Naive thymus-derived CD8-positive, alpha-beta T cell (primary cell): ENCODE measurements around the gene RNF40. TPM values are rescaled to one million over a fixed set of nuclear protein-coding genes. Genes with fewer than 3 reads are reported as not detected.
"Not testable (repeated sequence)": the region's sequence is repeated elsewhere in the genome, so short reads cannot be mapped to it uniquely, and the experiment has no call there.

Experiments
- ATAC-seq, 2 donors: fragments of 150-1000 bp; cut with Tn5 transposase in 1 of 2; sonication (Bioruptor Pico), chemical (Tn5 transposase) in 1 of 2; 1 replicate in 1 of 2; 2 replicates in 1 of 2; pipeline ENCODE4 v1.10.0; 2021; ENCODE audit warnings: mild to moderate bottlenecking in 2 of 2, moderate library complexity in 2 of 2
- POLR2A ChIA-PET: fragments of 350-600 bp; sonication (Branson Sonifier 250); formaldehyde crosslinking; loops from one replicate; lab custom pipeline; 2021; ENCODE audit warnings: antibody characterized with exemption; lab: Charles Lee
- DNase-seq, 10 donors: peaks; one replicate each; pipeline versions ENCODE4 v3.0.0 to v3.0.0-alpha.2; 2020 to 2022
- H3K27ac Mint-ChIP-seq, 10 donors: one replicate each; pipeline ENCODE4 v1.8.0; 2020 to 2022; ENCODE audit warnings: mild to moderate bottlenecking in 10 of 10, mixed read lengths in 10 of 10, moderate library complexity in 4 of 10, inconsistent platforms in 1 of 10
- H3K27me3 Mint-ChIP-seq, 5 donors: one replicate each; pipeline ENCODE4 v1.8.0; 2021 to 2022; ENCODE audit warnings: mixed read lengths in 5 of 5
- H3K36me3 Mint-ChIP-seq, 3 donors: one replicate each; pipeline ENCODE4 v1.8.0; 2020 to 2022; ENCODE audit warnings: mixed read lengths in 3 of 3, mild to moderate bottlenecking in 2 of 3, inconsistent platforms in 1 of 3
- H3K4me1 Mint-ChIP-seq, 4 donors: one replicate each; pipeline ENCODE4 v1.8.0; 2021 to 2022; ENCODE audit warnings: mixed read lengths in 4 of 4
- H3K4me3 Mint-ChIP-seq, 10 donors: one replicate each; pipeline ENCODE4 v1.8.0; 2020 to 2022; ENCODE audit warnings: mild to moderate bottlenecking in 10 of 10, mixed read lengths in 10 of 10, moderate library complexity in 6 of 10, inconsistent platforms in 1 of 10
- H3K9me3 Mint-ChIP-seq, 9 donors: one replicate each; pipeline ENCODE4 v1.8.0; 2020 to 2022; ENCODE audit warnings: mixed read lengths in 9 of 9, mild to moderate bottlenecking in 3 of 9, inconsistent platforms in 1 of 9, moderate library complexity in 1 of 9
- polyA plus RNA-seq, 3 donors: library from polyadenylated mRNA; unstranded; fragments of 300-500 nt; fragmentation: Illumina TruSeq; gene quantifications; one replicate each; pipeline ENCODE4 v1.2.3, GENCODE V29; 2021
- total RNA-seq, 8 experiments: library from RNA in 2 of 8; stranded (reverse) in 2 of 8; gene quantifications; one replicate each; pipeline ENCODE4 v1.2.3 and lab custom pipeline; 2021 to 2026

Gene RNF40
- total and polyA plus RNA-seq, 5 experiments from 2014 or later: 24.4 to 114 (median 52.4) TPM

DNA sequence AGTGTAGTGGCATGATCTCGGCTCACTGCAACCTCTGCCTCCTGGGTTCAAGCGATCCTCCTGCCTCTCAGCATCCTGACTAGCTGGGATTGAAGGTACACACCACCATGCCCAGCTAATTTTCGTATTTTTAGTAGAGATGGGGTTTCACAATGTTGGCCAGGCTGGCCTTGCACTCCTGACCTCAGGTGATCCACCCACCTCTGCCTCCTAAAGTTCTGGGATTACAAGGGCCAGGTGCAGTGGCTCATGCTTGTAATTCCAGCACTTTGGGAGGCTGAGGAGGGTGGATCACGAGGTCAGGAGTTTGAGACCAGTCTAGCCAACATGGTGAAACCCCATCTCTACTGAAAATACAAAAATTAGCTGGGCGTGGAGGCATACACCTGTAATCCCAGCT is 47.6 kb downstream of the RNF40 start:
- not testable (repeated sequence) for DNase-seq, H3K9me3 Mint-ChIP-seq, H3K27ac Mint-ChIP-seq, H3K4me3 Mint-ChIP-seq, ATAC-seq, H3K36me3 Mint-ChIP-seq, H3K27me3 Mint-ChIP-seq
- peaks cover 17 to 34% (median 30%) of the 10 kb centered on the region in 4 donors for H3K4me1 Mint-ChIP-seq
- POLR2A ChIA-PET: interaction anchor here (0.6 kb wide), 1 partner anchor 260 kb away, joined by 4 read pairs; no protein-coding TSS in a partner anchor

DNA sequence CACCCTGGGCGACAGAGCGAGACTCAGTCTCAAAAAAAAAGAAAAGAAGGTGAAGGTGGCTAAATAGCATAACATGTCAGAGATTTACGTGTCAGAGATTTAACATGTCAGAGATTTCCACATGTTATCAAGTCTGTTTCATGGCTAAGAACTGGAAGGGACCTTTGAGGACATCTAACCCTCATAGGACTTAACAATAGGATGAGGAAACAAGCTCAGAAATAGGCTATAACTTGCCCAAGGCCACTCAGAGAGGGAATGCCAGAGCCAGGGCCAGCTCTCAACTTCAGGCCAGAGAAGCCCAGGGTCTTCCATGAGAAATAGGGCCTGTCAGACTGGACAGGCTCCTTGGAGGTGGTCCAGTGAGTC is 51.7 kb downstream of the RNF40 start:
- Mint-ChIP-seq H3K4me3 (peak overlapping the region; percentile 77 to 88 (median 84)), H3K4me1 (peaks cover 8 to 17% (median 14%) of the 10 kb centered on the region in 4 donors), H3K36me3 (no peaks in the 10 kb centered on the region), H3K27ac (peak overlapping the region; percentile 80 to 95 (median 92)), H3K27me3 (peaks cover 0 to 2% (median 0%) of the 10 kb centered on the region in 5 donors), H3K9me3 (no peaks in the 10 kb centered on the region)
- POLR2A ChIA-PET: interaction anchor here (0.5 to 3.2 kb wide), 12 partner anchors 8 to 440 kb away, joined by 3 to 31 read pairs (median 4); partner anchors contain the start of genes PHKG2 and ZNF668
- peak in 1 of 2 donors; percentile 19 for ATAC-seq
- no peak for DNase-seq

GRCh38 chr16:30816769-30817168 is 54.6 kb downstream of the RNF40 start:
- POLR2A ChIA-PET: interaction anchor here (0.6 to 0.9 kb wide), 3 partner anchors 54 to 84 kb away, joined by 3 read pairs; no protein-coding TSS in a partner anchor
- peaks cover 6 to 17% (median 14%) of the 10 kb centered on the region in 4 donors for H3K4me1 Mint-ChIP-seq
- ATAC-seq (no peak), DNase-seq (no peak)
- no peaks in the 10 kb centered on the region for H3K36me3 Mint-ChIP-seq
- H3K27me3 Mint-ChIP-seq: no peaks in the 10 kb centered on the region
- no peaks in the 10 kb centered on the region for H3K9me3 Mint-ChIP-seq
- no peak overlapping the region for H3K4me3 Mint-ChIP-seq
- peak overlapping the region in 2 of 10 donors; percentile 15 to 29 for H3K27ac Mint-ChIP-seq

DNA sequence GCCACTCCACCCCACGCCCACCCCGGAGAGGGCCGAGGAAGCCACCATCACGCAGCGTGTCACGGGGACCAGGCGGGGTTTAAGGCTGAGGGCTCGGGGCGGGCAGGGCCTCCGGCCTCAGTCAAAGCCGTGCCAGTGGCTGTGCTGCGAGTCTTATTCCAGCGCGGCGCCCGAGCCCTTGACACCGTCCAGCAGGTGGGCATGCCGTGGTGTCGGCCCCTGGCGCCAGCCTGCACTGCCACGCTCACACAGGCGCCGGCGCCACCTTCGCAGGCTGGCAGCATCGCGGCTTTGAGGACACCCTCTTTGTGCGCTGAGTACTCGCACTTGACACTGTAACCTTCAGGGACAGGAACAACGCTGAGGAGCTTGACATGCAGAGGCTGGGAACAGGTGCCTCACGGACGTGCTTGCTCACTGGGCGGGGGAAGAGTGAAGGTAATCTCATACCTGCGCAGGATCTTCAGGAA is 58.9 kb downstream of the RNF40 start:
- Mint-ChIP-seq H3K9me3 (no peaks in the 10 kb centered on the region), H3K4me3 (no peak overlapping the region), H3K27me3 (peaks cover 0 to 2% (median 0%) of the 10 kb centered on the region in 5 donors), H3K4me1 (no peaks in the 10 kb centered on the region), H3K36me3 (no peaks in the 10 kb centered on the region), H3K27ac (no peak overlapping the region)
- ATAC-seq (no peak), DNase-seq (peak in 1 of 10 donors; percentile 22)
- POLR2A ChIA-PET: no interaction called here

DNA sequence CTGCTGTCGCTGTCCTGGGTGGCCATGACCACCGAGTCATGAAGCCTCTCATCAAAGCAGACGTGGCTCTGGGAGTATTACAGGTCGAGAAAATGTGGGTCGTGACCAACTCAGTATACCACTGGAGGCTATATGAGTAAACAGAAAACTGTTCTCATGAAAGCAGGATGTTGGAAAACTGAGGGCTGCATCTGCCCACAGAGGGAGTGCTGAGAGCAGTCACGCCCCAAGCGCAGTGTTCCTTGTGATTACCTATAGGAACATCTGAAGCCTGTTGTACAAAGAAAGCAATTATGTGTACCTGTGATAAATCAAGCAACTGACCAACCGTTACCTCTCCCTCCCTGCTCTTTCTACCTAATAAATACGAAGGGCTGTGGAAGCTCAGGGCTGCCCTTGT is 59.3 kb downstream of the RNF40 start:
- H3K4me1 Mint-ChIP-seq, H3K36me3 Mint-ChIP-seq, DNase-seq, H3K27ac Mint-ChIP-seq, H3K27me3 Mint-ChIP-seq, H3K4me3 Mint-ChIP-seq, ATAC-seq, POLR2A ChIA-PET, H3K9me3 Mint-ChIP-seq: not testable (repeated sequence)

GRCh38 chr16:30821891-30822290 is 59.8 kb downstream of the RNF40 start:
- no peak for ATAC-seq
- Mint-ChIP-seq H3K27ac (no peak overlapping the region), H3K4me1 (no peaks in the 10 kb centered on the region)

More at GRCh38 chr16:30821891-30822290, 59.8 kb downstream of the RNF40 start:
- Mint-ChIP-seq H3K4me3 (no peak overlapping the region), H3K9me3 (no peaks in the 10 kb centered on the region), H3K27me3 (peaks cover 0 to 7% (median 2%) of the 10 kb centered on the region in 5 donors), H3K36me3 (peaks cover 0 to 1% (median 0%) of the 10 kb centered on the region in 3 donors)
- POLR2A ChIA-PET: no interaction called here
- no peak for DNase-seq

Other genes with a start within 250 kb of the RNF40 start
- gene ZNF768, start 235.8 kb upstream of the RNF40 start, total RNA-seq: 1 to 10 TPM; 8.3 to 8.5 TPM
- 1 to 10 TPM; 1.1 to 2.1 (median 1.5) TPM for gene ZNF768, start 235.8 kb upstream of the RNF40 start, polyA plus RNA-seq
- gene ZNF747, start 227.5 kb upstream of the RNF40 start, total RNA-seq: 10 to 100 TPM; 21.8 to 21.9 TPM
- gene ZNF747, start 227.5 kb upstream of the RNF40 start, polyA plus RNA-seq: 10 to 100 TPM in 2 of 3 donors, 1 to 10 TPM in 1; 9.5 to 12.0 (median 11.4) TPM
- 10 to 100 TPM; 18.8 to 19.3 TPM for gene ZNF764, start 203.9 kb upstream of the RNF40 start, total RNA-seq
- gene ZNF764, start 203.9 kb upstream of the RNF40 start, polyA plus RNA-seq: 1 to 10 TPM; 3.6 to 6.5 (median 4.0) TPM
- gene ZNF688, start 190.6 kb upstream of the RNF40 start, total RNA-seq: 10 to 100 TPM; 19.9 to 21.2 TPM
- gene ZNF688, start 190.6 kb upstream of the RNF40 start, polyA plus RNA-seq: 10 to 100 TPM; 21.2 to 22.0 (median 21.7) TPM
- 10 to 100 TPM; 22.8 to 23.3 TPM for gene ZNF785, start 176.6 kb upstream of the RNF40 start, total RNA-seq
- 1 to 10 TPM; 1.6 to 3.5 (median 3.4) TPM for gene ZNF785, start 176.6 kb upstream of the RNF40 start, polyA plus RNA-seq
- 10 to 100 TPM; 10.8 to 13.7 TPM for gene ZNF689, start 151.9 kb upstream of the RNF40 start, total RNA-seq
- 10 to 100 TPM in 2 of 3 donors, 1 to 10 TPM in 1; 7.7 to 12.5 (median 11.0) TPM for gene ZNF689, start 151.9 kb upstream of the RNF40 start, polyA plus RNA-seq
- gene PRR14, start 111.4 kb upstream of the RNF40 start, total RNA-seq: 10 to 100 TPM; 81.4 to 83.8 TPM
- gene PRR14, start 111.4 kb upstream of the RNF40 start, polyA plus RNA-seq: 10 to 100 TPM; 13.3 to 22.3 (median 15.3) TPM
- gene FBRS, start 103.9 kb upstream of the RNF40 start, total RNA-seq: 100 to 1,000 TPM; 208 to 221 TPM
- gene FBRS, start 103.9 kb upstream of the RNF40 start, polyA plus RNA-seq: 1 to 10 TPM; 3.2 to 8.0 (median 4.4) TPM
- gene SRCAP, start 63.2 kb upstream of the RNF40 start, total RNA-seq: 100 to 1,000 TPM; 107 to 110 TPM
- 10 to 100 TPM in 2 of 3 donors, 1 to 10 TPM in 1; 5.2 to 31.3 (median 14.9) TPM for gene SRCAP, start 63.2 kb upstream of the RNF40 start, polyA plus RNA-seq
- 10 to 100 TPM; 50.2 to 53.7 TPM for gene PHKG2, start 13.9 kb upstream of the RNF40 start, total RNA-seq
- gene PHKG2, start 13.9 kb upstream of the RNF40 start, polyA plus RNA-seq: 10 to 100 TPM; 39.7 to 43.1 (median 40.6) TPM
- gene CFAP119, start 260 bp upstream of the RNF40 start, total RNA-seq: 1 to 10 TPM; 2.0 to 4.1 TPM
- under 1 TPM; 0.11 to 0.38 (median 0.31) TPM for gene CFAP119, start 260 bp upstream of the RNF40 start, polyA plus RNA-seq
- 1 to 10 TPM; 9.3 to 10.0 TPM for gene ZNF629, start 24.9 kb downstream of the RNF40 start, total RNA-seq
- 1 to 10 TPM in 1 of 3 donors, under 1 TPM in 2; 0.17 to 2.5 (median 0.91) TPM for gene ZNF629, start 24.9 kb downstream of the RNF40 start, polyA plus RNA-seq
- 10 to 100 TPM; 24.2 to 24.6 TPM for gene BCL7C, start 131.8 kb downstream of the RNF40 start, total RNA-seq
- gene BCL7C, start 131.8 kb downstream of the RNF40 start, polyA plus RNA-seq: 10 to 100 TPM; 33.9 to 38.8 (median 34.7) TPM
- 1 to 10 TPM; 1.0 to 1.3 TPM for gene CTF1, start 134.3 kb downstream of the RNF40 start, total RNA-seq
- under 1 TPM in 1 of 3 donors, not detected in 2; 0.14 TPM for gene CTF1, start 134.3 kb downstream of the RNF40 start, polyA plus RNA-seq
- 10 to 100 TPM; 13.1 to 16.8 TPM for gene FBXL19, start 161.2 kb downstream of the RNF40 start, total RNA-seq
- gene FBXL19, start 161.2 kb downstream of the RNF40 start, polyA plus RNA-seq: under 1 TPM; 0.06 to 0.29 (median 0.16) TPM
- 10 to 100 TPM; 18.6 to 20.8 TPM for gene ORAI3, start 186.7 kb downstream of the RNF40 start, total RNA-seq
- gene ORAI3, start 186.7 kb downstream of the RNF40 start, polyA plus RNA-seq: 10 to 100 TPM; 15.2 to 16.0 (median 15.5) TPM
- 10 to 100 TPM; 39.5 to 44.3 TPM for gene SETD1A, start 195.4 kb downstream of the RNF40 start, total RNA-seq
- gene SETD1A, start 195.4 kb downstream of the RNF40 start, polyA plus RNA-seq: 1 to 10 TPM in 1 of 3 donors, under 1 TPM in 2; 0.35 to 2.0 (median 0.77) TPM
- gene HSD3B7, start 222.9 kb downstream of the RNF40 start, total RNA-seq: 1 to 10 TPM; 1.2 to 1.9 TPM
- under 1 TPM in 2 of 3 donors, not detected in 1; 0.07 to 0.08 TPM for gene HSD3B7, start 222.9 kb downstream of the RNF40 start, polyA plus RNA-seq
- 1 to 10 TPM; 2.9 to 3.9 TPM for gene STX1B, start 248.3 kb downstream of the RNF40 start, total RNA-seq
- gene STX1B, start 248.3 kb downstream of the RNF40 start, polyA plus RNA-seq: under 1 TPM in 2 of 3 donors, not detected in 1; 0.07 to 0.49 TPM